ENCODE data around the gene ANKRD23. TPM values are rescaled to one million over a fixed set of nuclear protein-coding genes. Genes with fewer than 3 reads are reported as not detected.

Gene ANKRD23
- total and polyA plus RNA-seq, 2 of the 13 experiments (the other 11 are each of a cell fraction or from before 2014, with no cell fraction given): 1.5 to 1.6 TPM

DNA sequence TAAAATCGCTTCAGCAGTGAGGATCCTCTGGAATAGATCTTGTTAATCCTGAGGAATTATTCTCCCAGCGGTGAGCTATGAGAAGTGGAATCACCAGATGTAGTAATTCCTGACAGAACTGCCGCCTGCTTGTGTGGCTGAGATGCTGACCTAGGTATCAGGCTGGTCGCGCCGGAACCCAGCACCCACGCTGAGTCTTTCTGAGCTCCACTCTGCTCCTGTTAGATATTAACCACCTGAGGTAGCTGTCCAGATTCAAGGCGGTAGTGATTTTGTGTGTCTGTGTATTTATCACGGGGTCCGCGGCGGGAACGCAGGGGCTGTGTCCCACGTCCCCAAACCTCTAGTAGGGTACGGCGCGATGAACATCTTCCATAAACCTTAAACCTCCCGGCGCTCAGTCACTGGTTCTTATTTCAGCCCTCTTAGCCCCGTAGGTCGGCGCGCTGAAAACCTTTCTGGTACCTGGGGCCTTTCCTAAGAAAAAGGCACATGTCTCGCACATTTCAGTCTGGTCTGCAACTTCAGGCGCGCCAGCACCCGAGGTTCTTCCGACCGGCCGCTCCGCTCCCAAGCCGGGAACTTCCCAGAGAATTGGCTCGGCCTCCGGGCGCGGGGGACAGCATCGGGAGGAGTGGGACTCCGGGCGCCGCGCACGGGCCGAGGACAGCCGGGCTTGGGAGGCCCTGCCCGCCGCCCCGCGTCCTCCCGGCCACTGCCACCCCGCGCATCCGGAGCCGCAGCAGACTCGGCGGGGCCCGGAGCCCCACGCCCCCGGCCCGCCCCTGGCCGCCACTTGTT is 28.3 kb downstream of the ANKRD23 start:
- 2% methylated on average over 34 of the region's 60 CpGs for WGBS (ENCODE audit: low lambda C conversion rate)
- Histone ChIP-seq H3K9ac (ENCODE audit: insufficient read depth, low read depth, low read length) (peak overlapping the region; percentile 75), H2AFZ (ENCODE audit: low read length) (peak overlapping the region; percentile 11), H3K4me3 (replicated peaks in 1 of 3; ENCODE audit: insufficient read depth in 1 of 3, low read depth in 2 of 3, low read length in 3 of 3) (peak overlapping the region; percentile 87 to 96 (median 91)), H3K27ac (ENCODE audit: extremely low read length, insufficient read depth, low read length) (peak overlapping the region; percentile 92), H3K27me3 (ENCODE audit: control insufficient read depth in 1 of 2, insufficient read depth in 2 of 2, low read length in 2 of 2) (no peaks in the 10 kb centered on the region; a peak in 1 of 5 replicates), H3K9me3 (ENCODE audit: low read length) (no peaks in the 10 kb centered on the region), H3K79me2 (ENCODE audit: insufficient read depth, low read length) (peaks cover 45% of the 10 kb centered on the region), H3K4me2 (ENCODE audit: low read depth, low read length) (peak overlapping the region; percentile 98), H3K36me3 (replicated peaks in 1 of 2; ENCODE audit: control insufficient read depth in 1 of 2, insufficient read depth in 2 of 2, low read length in 2 of 2) (peaks cover 0 to 7% of the 10 kb centered on the region in 2 experiments; a peak in 1 of 5 replicates), H4K20me1 (ENCODE audit: insufficient read depth, low read length) (peaks cover 31% of the 10 kb centered on the region), H3K4me1 (ENCODE audit: insufficient read depth, low read length) (peaks cover 72% of the 10 kb centered on the region)
- TSS peak; percentile 77 for BruUV-seq (replicated peaks)
- DNase-seq (ENCODE audit: low spot score) (peak; percentile 39), ATAC-seq (no peak), FAIRE-seq (peak; percentile 40)
- ChIA-PET POLR2A (interaction anchor here (0.9 to 7.4 kb wide), 17 partner anchors 9 to 265 kb away, joined by 3 to 99 read pairs (median 4); partner anchors contain the start of genes ANKRD39 and CNNM4), CTCF (ENCODE audit: low intra/inter-chr PET ratio, low total read pairs) (no interaction called here)
- in situ Hi-C loops (cut with HindIII; ENCODE audit: extremely low pct_ligation_motif_present, low pct_unique_long_range_greater_than_20kb): no loop called here
- intact Hi-C loops (cut with micrococcal nuclease; ENCODE audit: unreplicated experiment): loop anchor here (5.0 kb wide), 3 partner anchors 53 to 213 kb away; partner anchors contain the start of genes CNNM4 and KANSL3
- TF ChIP-seq ZBTB34 (CRISPR knock-in tag; IDR thresholded peaks at IDR 0.05) (no peak), GATAD2A (CRISPR knock-in tag; IDR thresholded peaks at IDR 0.05) (peak; percentile 36), ZNF878 (CRISPR knock-in tag; IDR thresholded peaks at IDR 0.05) (peak; percentile 71; the same call in 1 of the 2 replicates), CHD4 (IDR thresholded peaks at IDR 0.05; ENCODE audit: borderline replicate concordance, low read length) (no peak), ZNF563 (CRISPR knock-in tag; IDR thresholded peaks at IDR 0.05) (no peak; the same call in 1 of the 2 replicates), ZNF224 (CRISPR knock-in tag; IDR thresholded peaks at IDR 0.05) (0 out of 2 replicates have a peak, but pooled peaks have one; percentile 43), ZNF766 (CRISPR knock-in tag; IDR thresholded peaks at IDR 0.05; ENCODE audit: borderline replicate concordance) (no peak), MAZ (IDR thresholded peaks at IDR 0.05; ENCODE audit: borderline replicate concordance, low read depth, low read length) (no peak), MAZ (CRISPR knock-in tag; IDR thresholded peaks at IDR 0.05; ENCODE audit: low read depth) (no peak), KDM5B (CRISPR knock-in tag; IDR thresholded peaks at IDR 0.05; ENCODE audit: borderline replicate concordance) (peak; percentile 48; the same call in 1 of the 2 replicates), MYC (CRISPR knock-in tag; IDR thresholded peaks at IDR 0.05; ENCODE audit: borderline replicate concordance) (peak; percentile 62; the same call in 1 of the 2 replicates), MAFK (conservative IDR thresholded peaks at IDR 0.05 in 1 of 2, IDR thresholded peaks at IDR 0.05 in 1 of 2; ENCODE audit: low read length in 2 of 2) (no peak), MEF2D (CRISPR knock-in tag; IDR thresholded peaks at IDR 0.05) (no peak), ZNF672 (CRISPR knock-in tag; IDR thresholded peaks at IDR 0.05) (no peak), KDM3A (CRISPR knock-in tag; IDR thresholded peaks at IDR 0.05; ENCODE audit: low read depth) (no peak), ARNT (IDR thresholded peaks at IDR 0.05) (no peak), BRCA1 (CRISPR knock-in tag; IDR thresholded peaks at IDR 0.05) (no peak; the same call in 1 of the 2 replicates), HNRNPLL (IDR thresholded peaks at IDR 0.05; ENCODE audit: low read depth, low read length, poor library complexity, severe bottlenecking) (no peak)
- TF ChIP-seq, protein P1, sequence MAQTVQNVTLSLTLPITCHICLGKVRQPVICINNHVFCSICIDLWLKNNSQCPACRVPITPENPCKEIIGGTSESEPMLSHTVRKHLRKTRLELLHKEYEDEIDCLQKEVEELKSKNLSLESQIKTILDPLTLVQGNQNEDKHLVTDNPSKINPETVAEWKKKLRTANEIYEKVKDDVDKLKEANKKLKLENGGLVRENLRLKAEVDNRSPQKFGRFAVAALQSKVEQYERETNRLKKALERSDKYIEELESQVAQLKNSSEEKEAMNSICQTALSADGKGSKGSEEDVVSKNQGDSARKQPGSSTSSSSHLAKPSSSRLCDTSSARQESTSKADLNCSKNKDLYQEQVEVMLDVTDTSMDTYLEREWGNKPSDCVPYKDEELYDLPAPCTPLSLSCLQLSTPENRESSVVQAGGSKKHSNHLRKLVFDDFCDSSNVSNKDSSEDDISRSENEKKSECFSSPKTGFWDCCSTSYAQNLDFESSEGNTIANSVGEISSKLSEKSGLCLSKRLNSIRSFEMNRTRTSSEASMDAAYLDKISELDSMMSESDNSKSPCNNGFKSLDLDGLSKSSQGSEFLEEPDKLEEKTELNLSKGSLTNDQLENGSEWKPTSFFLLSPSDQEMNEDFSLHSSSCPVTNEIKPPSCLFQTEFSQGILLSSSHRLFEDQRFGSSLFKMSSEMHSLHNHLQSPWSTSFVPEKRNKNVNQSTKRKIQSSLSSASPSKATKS (CRISPR knock-in tag; IDR thresholded peaks at IDR 0.05): no peak; the same call in 1 of the 2 replicates
- TF ChIP-seq, protein P2, sequence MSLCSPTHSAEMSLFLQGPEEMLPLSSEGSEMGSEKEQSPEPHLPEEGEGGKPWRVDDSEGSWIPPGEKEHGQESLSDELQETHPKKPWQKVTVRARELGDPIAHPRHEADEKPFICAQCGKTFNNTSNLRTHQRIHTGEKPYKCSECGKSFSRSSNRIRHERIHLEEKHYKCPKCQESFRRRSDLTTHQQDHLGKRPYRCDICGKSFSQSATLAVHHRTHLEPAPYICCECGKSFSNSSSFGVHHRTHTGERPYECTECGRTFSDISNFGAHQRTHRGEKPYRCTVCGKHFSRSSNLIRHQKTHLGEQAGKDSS (CRISPR knock-in tag; IDR thresholded peaks at IDR 0.05; ENCODE audit: borderline replicate concordance, low read depth): no peak

All from HepG2 (cell line).